ENCODE results near the gene NFIA.

The NFIA gene

GRCh38 chr1:61114178-61114870 lies 32.0 kb downstream of the NFIA start:
- no peak for FAIRE-seq
- TF ChIP-seq POLR2A (IDR thresholded peaks at IDR 0.05; ENCODE audit: low read depth, low read length) (no peak), TAF1 (IDR thresholded peaks at IDR 0.05; ENCODE audit: borderline replicate concordance, low read depth, low read length) (no peak), POLR2AphosphoS5 (IDR thresholded peaks at IDR 0.05; ENCODE audit: low read depth, low read length) (no peak)

GRCh38 chr1:61115436-61115835 lies 33.1 kb downstream of the NFIA start:
- FAIRE-seq (no peak), DNase-seq (ENCODE audit: insufficient read length) (no peak)
- TF ChIP-seq POLR2A (IDR thresholded peaks at IDR 0.05; ENCODE audit: low read depth, low read length) (no peak), POLR2AphosphoS5 (IDR thresholded peaks at IDR 0.05; ENCODE audit: low read depth, low read length) (no peak), TAF1 (IDR thresholded peaks at IDR 0.05; ENCODE audit: borderline replicate concordance, low read depth, low read length) (no peak)

More at GRCh38 chr1:61114178-61114870, 32.0 kb downstream of the NFIA start:
- no peak for DNase-seq (ENCODE audit: insufficient read length)

GRCh38 chr1:61116421-61116820 lies 34.1 kb downstream of the NFIA start:
- no peak for TF ChIP-seq POLR2AphosphoS5 (IDR thresholded peaks at IDR 0.05; ENCODE audit: low read depth, low read length)
- no peak for TF ChIP-seq TAF1 (IDR thresholded peaks at IDR 0.05; ENCODE audit: borderline replicate concordance, low read depth, low read length)
- TF ChIP-seq POLR2A (IDR thresholded peaks at IDR 0.05; ENCODE audit: low read depth, low read length), result no peak
- no peak for DNase-seq (ENCODE audit: insufficient read length)
- no peak for FAIRE-seq

- FAIRE-seq (no peak), DNase-seq (ENCODE audit: insufficient read length) (no peak)
- no peak for TF ChIP-seq TAF1 (IDR thresholded peaks at IDR 0.05; ENCODE audit: borderline replicate concordance, low read depth, low read length)
These were observed 34.9 kb downstream of the NFIA start for GRCh38 chr1:61117283-61117682.

GRCh38 chr1:61119085-61119484 lies 36.7 kb downstream of the NFIA start:
- FAIRE-seq, result no peak
- TF ChIP-seq POLR2A (IDR thresholded peaks at IDR 0.05; ENCODE audit: low read depth, low read length), result no peak
- no peak for TF ChIP-seq POLR2AphosphoS5 (IDR thresholded peaks at IDR 0.05; ENCODE audit: low read depth, low read length)
- no peak for TF ChIP-seq TAF1 (IDR thresholded peaks at IDR 0.05; ENCODE audit: borderline replicate concordance, low read depth, low read length)

GRCh38 chr1:61120246-61120840 lies 38.0 kb downstream of the NFIA start:
- no peak for DNase-seq (ENCODE audit: insufficient read length)
- FAIRE-seq, result no peak
- TF ChIP-seq POLR2A (IDR thresholded peaks at IDR 0.05; ENCODE audit: low read depth, low read length), result no peak
- TF ChIP-seq POLR2AphosphoS5 (IDR thresholded peaks at IDR 0.05; ENCODE audit: low read depth, low read length), result no peak
- TF ChIP-seq TAF1 (IDR thresholded peaks at IDR 0.05; ENCODE audit: borderline replicate concordance, low read depth, low read length), result no peak

More at GRCh38 chr1:61119085-61119484, 36.7 kb downstream of the NFIA start:
- DNase-seq (ENCODE audit: insufficient read length), result no peak

- DNase-seq (ENCODE audit: insufficient read length) (no peak), FAIRE-seq (no peak)
These were observed 38.6 kb downstream of the NFIA start for GRCh38 chr1:61120998-61121397.

GRCh38 chr1:61121631-61122030 lies 39.3 kb downstream of the NFIA start:
- FAIRE-seq (no peak), DNase-seq (ENCODE audit: insufficient read length) (no peak)
- TF ChIP-seq POLR2AphosphoS5 (IDR thresholded peaks at IDR 0.05; ENCODE audit: low read depth, low read length) (no peak), POLR2A (IDR thresholded peaks at IDR 0.05; ENCODE audit: low read depth, low read length) (no peak), TAF1 (IDR thresholded peaks at IDR 0.05; ENCODE audit: borderline replicate concordance, low read depth, low read length) (no peak)

More at GRCh38 chr1:61120998-61121397, 38.6 kb downstream of the NFIA start:
- TF ChIP-seq TAF1 (IDR thresholded peaks at IDR 0.05; ENCODE audit: borderline replicate concordance, low read depth, low read length), result no peak
- no peak for TF ChIP-seq POLR2A (IDR thresholded peaks at IDR 0.05; ENCODE audit: low read depth, low read length)
- TF ChIP-seq POLR2AphosphoS5 (IDR thresholded peaks at IDR 0.05; ENCODE audit: low read depth, low read length), result no peak

- FAIRE-seq, result no peak
- TF ChIP-seq POLR2A (IDR thresholded peaks at IDR 0.05; ENCODE audit: low read depth, low read length), result no peak
- TF ChIP-seq POLR2AphosphoS5 (IDR thresholded peaks at IDR 0.05; ENCODE audit: low read depth, low read length), result no peak
- no peak for TF ChIP-seq TAF1 (IDR thresholded peaks at IDR 0.05; ENCODE audit: borderline replicate concordance, low read depth, low read length)
- no peak for DNase-seq (ENCODE audit: insufficient read length)
These were observed 40.0 kb downstream of the NFIA start for GRCh38 chr1:61122389-61122788.

GRCh38 chr1:61123326-61123725 lies 41.0 kb downstream of the NFIA start:
- DNase-seq (ENCODE audit: insufficient read length), result no peak
- TF ChIP-seq TAF1 (IDR thresholded peaks at IDR 0.05; ENCODE audit: borderline replicate concordance, low read depth, low read length) (no peak), POLR2A (IDR thresholded peaks at IDR 0.05; ENCODE audit: low read depth, low read length) (no peak), POLR2AphosphoS5 (IDR thresholded peaks at IDR 0.05; ENCODE audit: low read depth, low read length) (no peak)
- no peak for FAIRE-seq

GRCh38 chr1:61124078-61124477 lies 41.7 kb downstream of the NFIA start:
- FAIRE-seq, result no peak

GRCh38 chr1:61124696-61125095 lies 42.3 kb downstream of the NFIA start:
- TF ChIP-seq POLR2A (IDR thresholded peaks at IDR 0.05; ENCODE audit: low read depth, low read length) (no peak), POLR2AphosphoS5 (IDR thresholded peaks at IDR 0.05; ENCODE audit: low read depth, low read length) (no peak), TAF1 (IDR thresholded peaks at IDR 0.05; ENCODE audit: borderline replicate concordance, low read depth, low read length) (no peak)
- no peak for DNase-seq (ENCODE audit: insufficient read length)
- no peak for FAIRE-seq

More at GRCh38 chr1:61124078-61124477, 41.7 kb downstream of the NFIA start:
- TF ChIP-seq POLR2AphosphoS5 (IDR thresholded peaks at IDR 0.05; ENCODE audit: low read depth, low read length), result no peak
- no peak for TF ChIP-seq TAF1 (IDR thresholded peaks at IDR 0.05; ENCODE audit: borderline replicate concordance, low read depth, low read length)
- no peak for TF ChIP-seq POLR2A (IDR thresholded peaks at IDR 0.05; ENCODE audit: low read depth, low read length)
- DNase-seq (ENCODE audit: insufficient read length), result no peak

Measured in GM12892 (cell line).